Stimulated activated CD8-positive, alpha-beta memory T cell treated with anti-CD3 and anti-CD28 coated beads, Interleukin-15, amount 100 ng/mL, for 1 hour (primary cell): ENCODE data around the gene SRSF1.

Experiments used
- DNase-seq: peaks from one replicate; pipeline ENCODE4 v3.0.0-alpha.2; 2020; ENCODE audit warnings: low read depth

The SRSF1 gene

GRCh38 chr17:58019039-58019438 is 12.0 kb upstream of the SRSF1 start:
- no peak for DNase-seq

- DNase-seq, result no peak
These were observed 3.2 kb upstream of the SRSF1 start for GRCh38 chr17:58010067-58010799.

- DNase-seq, result no peak
These were observed 998 bp upstream of the SRSF1 start for GRCh38 chr17:58007781-58008706.

GRCh38 chr17:58006560-58006923 is 504 bp downstream of the SRSF1 start:
- peak; percentile 10 for DNase-seq

- DNase-seq, result peak; percentile 23
These were observed 1.1 kb downstream of the SRSF1 start for GRCh38 chr17:58005728-58006559.

GRCh38 chr17:58005031-58005727 is 1.9 kb downstream of the SRSF1 start:
- no peak for DNase-seq

- DNase-seq, result no peak
These were observed 3.0 kb downstream of the SRSF1 start for GRCh38 chr17:58004060-58004459.

- DNase-seq, result no peak
These were observed 4.1 kb downstream of the SRSF1 start for GRCh38 chr17:58002973-58003372.

GRCh38 chr17:58002154-58002948 is 4.7 kb downstream of the SRSF1 start:
- no peak for DNase-seq

GRCh38 chr17:58001461-58002124 is 5.5 kb downstream of the SRSF1 start:
- DNase-seq, result no peak

- DNase-seq, result no peak
These were observed 7.5 kb downstream of the SRSF1 start for GRCh38 chr17:57999496-58000017.

GRCh38 chr17:57999010-57999495 is 8.0 kb downstream of the SRSF1 start:
- no peak for DNase-seq

- DNase-seq, result no peak
These were observed 9.8 kb downstream of the SRSF1 start for GRCh38 chr17:57997085-57997809.

GRCh38 chr17:57995076-57995956 is 11.7 kb downstream of the SRSF1 start:
- peak; percentile 22 for DNase-seq

- no peak for DNase-seq
These were observed 12.6 kb downstream of the SRSF1 start for GRCh38 chr17:57994436-57994835.

- no peak for DNase-seq
These were observed 13.3 kb downstream of the SRSF1 start for GRCh38 chr17:57993471-57994365.

GRCh38 chr17:57991537-57991936 is 15.5 kb downstream of the SRSF1 start:
- DNase-seq, result no peak
